Islet of Langerhans (tissue), 1 donor: ENCODE results near the gene TRPV5.

Experiments used
- FAIRE-seq: peaks from one replicate; lab custom pipeline; 2011; peaks lifted over from hg19 to GRCh38; lab: Jason Lieb, UNC

Gene TRPV5

DNA sequence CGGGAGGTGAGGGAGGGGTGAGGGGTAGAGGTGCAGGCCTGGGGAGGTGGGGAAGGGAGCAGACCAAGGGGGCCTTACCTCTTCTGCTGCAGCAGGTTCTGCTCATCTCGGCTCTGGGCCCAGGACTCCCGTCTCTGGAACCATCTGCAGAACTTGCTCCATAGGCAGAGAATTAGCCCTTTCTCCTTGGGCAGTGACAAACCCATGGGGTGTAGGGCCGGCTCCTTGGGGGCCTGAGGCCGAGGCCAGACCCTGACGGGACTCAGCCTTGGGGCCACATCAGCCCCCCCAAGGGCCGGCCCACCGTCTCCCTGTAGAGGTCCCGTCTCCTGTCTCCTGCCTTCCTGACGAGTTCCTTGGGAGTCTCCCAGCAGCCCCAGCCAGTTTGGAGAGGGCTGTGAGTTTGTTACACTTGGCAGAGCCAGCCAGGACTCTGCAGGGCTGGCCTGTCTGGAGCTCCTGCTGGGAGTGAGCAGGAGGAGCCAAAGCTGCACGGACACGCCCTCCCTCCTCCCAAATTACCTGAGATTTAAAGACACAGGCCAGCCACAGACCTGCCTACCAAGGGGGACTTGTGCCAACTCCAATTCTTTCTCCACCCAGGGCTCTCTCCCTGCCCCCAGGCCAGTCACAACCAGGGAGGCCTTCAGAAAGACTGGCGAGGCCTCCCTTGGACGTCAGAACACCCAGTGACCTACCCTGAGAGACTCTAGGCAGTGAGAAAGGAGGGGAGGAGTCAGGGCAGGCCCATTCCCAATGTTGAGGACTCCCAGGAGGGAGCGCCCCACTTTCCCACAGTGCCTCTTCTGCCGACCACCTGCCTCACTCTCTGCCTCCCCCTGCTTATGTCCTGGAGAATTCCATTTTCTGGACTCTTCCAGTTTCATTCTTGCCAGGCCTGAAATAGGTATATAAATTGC is 48.0 kb downstream of the TRPV5 start, which contains the start of gene TRPV6:
Gene TRPV6, minus strand, starts transcription at position 435 of the 920 bp plus-strand sequence.
- FAIRE-seq, result no peak

DNA sequence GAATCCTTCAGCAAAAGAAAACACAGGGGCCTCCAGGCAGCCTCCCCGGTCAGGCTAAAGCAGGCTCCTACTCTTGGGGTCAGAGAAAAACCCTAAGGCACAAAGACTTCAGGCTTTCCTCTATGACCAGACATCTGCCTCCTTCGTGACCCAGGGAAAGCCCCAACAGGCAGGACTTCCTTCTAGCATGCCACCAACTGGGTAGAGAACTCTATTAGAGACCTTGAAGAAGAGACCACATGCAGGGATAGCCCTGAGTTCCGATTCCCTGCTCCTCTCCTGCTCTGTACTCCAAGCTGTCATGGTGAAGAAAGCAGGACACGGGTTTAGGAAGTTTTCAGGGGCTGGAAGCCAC is 49.3 kb downstream of the TRPV5 start:
- FAIRE-seq, result no peak

DNA sequence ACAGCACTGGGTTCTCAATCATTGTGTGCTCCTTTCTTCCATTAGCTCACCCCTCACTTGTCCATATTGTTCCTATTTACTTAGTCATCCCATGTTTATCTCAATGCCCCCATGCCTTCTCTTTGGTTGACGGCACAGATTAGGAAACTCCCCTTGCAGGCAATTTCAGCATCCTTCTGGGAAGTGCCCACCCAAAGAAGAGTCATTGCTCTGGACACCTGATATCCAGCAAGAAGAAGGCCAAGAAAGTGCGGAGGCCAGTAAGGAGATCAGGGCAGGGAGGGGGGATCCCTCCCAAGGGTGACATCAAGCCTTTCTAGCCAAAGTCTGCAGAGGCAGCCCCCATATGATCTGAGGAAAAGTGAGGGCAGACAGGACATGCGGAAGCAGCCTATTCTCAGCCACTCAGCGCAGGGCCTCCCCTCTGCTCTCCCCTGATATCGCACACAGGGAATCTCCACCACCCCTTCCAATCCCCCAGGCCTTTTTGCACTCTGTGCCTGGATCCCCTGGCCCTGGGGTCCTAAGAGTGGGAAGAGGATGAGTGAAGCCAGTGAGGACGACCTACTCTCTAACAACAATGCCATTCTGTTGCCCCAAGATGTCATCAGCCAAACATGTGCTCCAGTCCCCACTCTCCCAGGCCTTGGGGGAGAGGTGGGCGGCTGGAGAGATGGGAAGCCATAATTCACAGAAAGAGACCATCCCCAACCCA is 49.8 kb downstream of the TRPV5 start:
- FAIRE-seq, result no peak

DNA sequence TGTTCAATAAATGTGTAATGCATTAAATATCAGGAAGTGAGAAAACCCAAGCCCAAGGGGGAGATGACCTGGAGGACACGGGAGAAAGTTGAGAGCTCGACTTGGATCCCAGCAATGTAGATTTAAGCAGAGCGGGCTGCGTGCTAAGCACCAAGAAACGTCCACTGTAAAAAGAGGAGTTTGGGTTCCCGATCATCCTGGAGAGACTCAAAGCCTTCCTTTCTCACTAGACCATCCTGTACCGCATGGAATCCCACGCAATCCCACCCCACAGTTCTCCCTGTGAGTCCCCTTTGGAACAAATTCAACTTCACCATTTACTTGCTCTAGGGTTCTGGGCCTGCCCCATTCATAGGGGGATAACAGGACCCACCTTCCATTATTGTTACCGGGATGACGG is 50.4 kb downstream of the TRPV5 start:
- no peak for FAIRE-seq

DNA sequence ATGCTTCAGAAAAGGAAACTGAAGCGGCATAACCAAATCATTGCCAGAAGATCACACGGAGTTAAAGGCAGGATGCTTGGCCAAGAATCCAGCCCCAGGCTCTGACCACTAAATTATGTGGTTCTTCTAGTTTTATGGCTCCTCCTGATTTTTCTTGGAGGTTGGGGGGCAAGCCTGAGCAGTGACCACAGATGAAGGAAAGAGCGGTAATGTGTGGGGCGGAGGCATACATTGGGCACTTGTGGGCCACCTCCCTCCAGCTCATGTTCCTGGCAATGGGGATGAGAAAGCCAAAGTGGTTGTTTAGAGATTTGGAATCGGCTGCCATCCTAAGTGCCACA is 51.2 kb downstream of the TRPV5 start:
- FAIRE-seq, result no peak

DNA sequence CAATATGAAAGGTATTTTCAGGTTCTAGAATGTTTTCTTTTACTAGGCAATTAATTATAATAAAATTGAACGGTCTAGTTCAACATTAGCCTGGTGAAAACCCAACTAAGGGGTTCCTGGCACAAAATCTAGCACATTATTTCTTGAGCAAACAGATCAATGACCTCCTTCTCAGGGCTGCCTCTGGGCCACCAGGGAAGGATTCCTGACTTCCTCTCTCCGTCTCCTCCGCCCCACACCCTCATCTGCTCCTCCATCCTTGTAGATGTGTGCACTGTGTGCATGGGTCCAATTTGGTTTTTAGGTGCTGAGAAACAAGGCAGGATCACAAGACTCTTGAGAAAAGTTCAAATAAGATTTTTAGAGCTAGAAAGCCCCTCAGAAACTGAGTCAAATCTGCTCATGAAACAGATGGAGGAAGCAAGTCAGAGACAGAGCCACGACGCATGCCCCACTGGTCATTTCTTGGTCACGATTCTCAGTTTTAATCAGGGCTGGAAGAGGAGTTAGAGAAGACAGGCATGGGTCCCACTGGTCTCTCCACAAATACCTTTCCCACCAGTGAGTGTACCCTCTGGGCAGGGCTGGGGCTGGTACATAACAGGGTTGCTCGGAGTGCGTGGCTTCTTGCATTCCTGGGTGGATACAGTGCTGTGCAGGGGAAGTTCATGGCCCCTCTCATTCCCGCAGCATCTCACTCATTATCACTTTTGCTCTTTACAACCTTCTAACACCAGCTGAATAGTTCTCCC is 51.8 kb downstream of the TRPV5 start:
- no peak for FAIRE-seq

DNA sequence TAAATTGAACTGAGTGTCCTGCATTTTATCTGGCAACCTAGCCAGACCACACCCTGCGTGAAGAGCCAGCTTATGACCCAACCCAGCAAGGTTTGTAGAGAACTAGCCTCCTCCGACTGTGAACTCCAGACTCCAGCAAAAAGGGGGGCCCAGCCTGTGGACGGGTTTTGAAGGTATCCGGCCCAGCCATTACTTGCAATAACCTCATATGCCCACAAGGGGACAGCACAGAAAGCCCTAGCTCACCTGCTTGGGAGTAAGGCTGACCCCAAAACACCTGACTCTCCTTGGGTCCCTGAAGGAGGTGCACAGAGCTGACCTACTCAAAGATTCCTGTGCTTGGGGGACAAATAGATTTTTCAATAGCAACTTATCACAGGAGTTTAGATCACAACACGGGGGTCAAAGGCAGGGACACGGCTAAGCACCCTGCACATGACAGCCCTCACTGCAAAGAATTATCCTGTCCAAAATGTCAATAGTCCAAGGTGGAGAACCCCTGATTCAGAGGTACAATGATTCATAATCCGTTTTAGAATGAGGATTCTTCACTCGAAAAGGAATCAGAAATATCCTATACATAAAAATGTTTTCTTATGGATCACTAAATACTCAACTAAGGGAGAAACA is 52.6 kb downstream of the TRPV5 start:
- no peak for FAIRE-seq

DNA sequence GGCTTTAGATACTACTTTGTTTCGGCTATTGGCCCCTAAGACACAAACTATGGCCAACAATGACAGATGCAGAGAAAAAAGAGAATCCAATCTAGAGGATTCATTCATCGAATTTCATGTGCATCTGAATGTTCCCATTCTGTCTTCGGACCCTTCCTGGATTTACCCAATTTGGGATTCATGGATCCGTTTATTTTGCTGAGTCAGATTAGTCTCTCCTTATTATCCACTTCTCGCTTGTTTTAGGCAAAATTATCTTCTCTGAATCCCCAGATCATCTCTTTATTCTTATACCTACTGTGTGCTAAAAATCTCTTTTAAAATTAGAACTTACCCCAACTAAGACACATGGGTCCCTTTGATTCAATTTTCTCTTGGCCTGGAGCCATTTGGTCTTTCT is 54.5 kb downstream of the TRPV5 start:
- FAIRE-seq, result no peak

DNA sequence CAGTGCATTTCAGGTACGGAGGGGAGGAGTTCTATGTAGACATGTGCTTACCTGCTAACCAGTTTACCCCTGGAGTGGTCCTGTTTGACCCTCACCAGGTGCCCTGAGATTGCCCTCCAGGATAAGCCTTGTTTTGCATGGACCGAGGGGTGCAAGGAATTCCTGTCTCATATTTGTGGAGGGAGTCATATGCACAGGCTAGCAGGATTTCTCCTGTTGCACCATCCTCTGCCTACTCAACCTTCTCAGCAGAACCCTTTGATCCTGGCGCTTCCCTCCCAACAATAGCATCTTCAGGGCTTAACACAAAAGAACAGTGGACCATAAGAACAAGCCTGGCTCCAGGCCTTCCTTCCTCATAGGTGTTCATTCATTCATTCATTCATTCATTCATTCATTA is 55.2 kb downstream of the TRPV5 start:
- FAIRE-seq, result no peak

DNA sequence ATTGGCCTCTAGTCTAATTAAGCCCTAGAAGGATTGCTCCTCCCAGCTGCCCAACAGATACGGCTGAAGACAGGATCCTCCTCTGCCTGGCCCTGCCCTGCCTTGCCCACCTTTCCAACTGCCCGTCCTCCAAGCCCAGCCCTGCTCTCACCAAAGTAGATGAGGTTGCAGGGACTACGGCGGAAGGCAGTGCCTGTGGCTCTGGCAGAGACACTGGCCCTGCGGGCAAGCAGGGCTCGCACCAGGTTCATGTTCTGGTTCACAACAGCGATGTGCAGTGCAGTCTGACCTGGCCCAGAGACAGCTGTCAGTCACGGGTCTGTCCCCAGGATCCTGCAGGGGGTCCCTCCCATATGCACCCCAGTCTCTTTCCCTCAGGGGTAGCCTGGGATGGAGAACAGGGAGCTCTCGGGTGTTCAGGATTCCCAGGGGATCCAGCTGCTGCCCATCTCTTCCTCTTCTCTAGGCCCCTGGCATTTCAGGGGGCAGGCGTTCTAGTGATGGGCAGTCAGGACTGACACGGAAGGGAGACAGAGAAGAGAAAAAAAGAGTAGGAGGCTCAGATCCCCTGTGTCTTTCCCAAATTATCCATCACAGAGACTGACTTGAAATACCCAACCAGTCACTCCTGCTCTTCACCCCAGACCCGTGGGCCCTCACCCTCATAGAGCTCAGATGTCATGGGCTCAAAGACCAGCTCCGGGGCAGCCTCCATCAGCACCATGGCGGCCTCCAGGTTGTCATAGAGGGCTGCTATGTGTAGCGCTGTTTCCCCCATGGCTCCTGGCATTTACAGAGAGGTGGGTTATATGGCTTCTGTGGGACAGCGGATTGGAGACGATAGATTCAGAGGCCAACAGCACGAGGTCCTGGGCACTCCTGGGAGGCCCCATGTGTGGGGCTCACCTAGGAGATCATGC is 56.3 kb downstream of the TRPV5 start:
- FAIRE-seq, result no peak

DNA sequence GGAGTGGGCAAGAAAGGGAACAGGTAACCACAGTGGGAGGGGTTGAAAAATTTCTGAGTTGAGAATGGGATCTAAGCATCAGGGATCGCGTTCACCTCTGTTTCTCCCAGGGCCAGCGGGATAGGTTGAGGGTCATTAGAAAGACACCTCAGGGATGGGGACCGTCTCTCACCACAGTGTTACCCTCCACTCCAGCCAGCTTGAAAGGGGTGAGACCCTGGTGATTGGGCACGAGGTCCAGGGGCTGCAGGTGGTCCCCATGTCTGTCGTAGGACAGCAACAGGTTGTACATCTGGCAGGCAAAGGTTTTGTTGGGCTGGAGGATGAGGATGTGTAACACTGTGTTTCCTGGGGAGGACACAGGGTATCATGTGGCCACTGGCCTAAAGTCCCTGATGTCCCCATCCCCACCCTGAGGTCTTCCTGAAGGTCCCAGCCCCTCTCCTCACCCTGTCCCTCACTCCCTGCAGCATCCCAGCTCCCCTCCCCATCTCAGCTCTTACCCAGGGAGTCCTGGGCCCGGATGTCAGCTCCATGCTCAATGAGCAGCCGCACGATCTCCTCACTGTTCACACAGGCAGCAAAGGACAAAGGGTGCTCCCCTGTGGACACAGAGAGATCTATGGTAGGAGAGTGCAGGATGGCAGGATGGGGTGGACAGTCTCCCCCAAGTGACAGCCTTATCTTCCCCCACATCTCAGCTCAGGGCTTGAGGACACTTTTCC is 57.1 kb downstream of the TRPV5 start:
- no peak for FAIRE-seq

DNA sequence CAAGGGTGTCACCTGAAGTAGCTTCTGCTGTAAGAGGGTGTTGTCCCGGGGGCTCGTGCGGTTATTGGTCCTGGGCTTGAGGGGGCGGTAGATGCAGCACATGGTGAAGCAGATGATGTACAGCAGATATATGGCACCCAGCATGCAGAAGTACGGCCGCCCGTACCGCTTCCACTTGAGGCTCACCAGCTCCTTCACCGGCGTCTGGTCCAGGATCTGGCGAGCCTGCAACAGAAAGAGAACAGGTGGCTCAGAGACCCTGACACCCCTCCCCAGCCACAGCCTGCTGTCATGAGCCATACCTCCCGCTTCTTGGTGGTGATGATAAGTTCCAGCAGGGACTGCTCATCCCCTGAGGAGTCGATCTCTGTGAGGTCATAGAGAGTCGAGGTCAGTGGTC is 58.1 kb downstream of the TRPV5 start:
- FAIRE-seq, result no peak

DNA sequence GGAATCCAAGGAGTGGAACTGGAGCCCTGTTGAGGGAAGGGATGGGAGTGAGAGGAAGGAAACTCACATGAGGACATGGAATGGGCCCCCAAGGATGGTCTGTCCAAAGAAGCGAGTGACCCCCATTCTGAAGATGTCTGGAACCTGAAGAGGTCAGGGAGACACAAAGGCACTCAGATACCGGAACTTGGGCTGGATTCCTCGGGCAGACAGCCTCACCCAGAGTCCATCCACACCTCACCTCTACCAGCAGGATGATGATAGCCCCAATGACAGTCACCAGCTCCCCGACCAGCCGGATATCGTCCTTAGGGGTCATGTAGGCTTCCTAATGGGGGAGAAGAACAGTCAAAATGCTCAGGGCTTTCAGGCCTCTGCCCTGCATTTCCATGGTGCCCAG is 58.7 kb downstream of the TRPV5 start:
- no peak for FAIRE-seq

DNA sequence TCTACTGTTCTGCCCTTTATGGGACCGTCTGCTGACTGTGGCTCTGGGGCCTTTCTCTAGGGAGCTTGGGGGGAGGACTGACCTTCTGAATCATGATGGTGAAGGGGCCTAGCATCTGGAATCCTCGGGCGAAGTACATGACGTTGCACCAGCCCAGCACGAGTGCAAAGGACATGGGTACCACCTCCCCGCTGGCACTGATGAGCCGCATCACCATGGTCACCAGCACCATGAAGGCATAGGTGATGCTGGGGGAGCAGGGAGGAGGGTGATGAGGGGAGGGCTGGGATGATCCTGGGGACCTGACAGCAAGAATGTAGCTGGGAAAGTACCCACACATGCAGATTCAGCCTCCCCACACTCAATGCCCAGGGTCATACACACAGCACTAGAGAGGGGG is 59.1 kb downstream of the TRPV5 start:
- FAIRE-seq, result no peak

DNA sequence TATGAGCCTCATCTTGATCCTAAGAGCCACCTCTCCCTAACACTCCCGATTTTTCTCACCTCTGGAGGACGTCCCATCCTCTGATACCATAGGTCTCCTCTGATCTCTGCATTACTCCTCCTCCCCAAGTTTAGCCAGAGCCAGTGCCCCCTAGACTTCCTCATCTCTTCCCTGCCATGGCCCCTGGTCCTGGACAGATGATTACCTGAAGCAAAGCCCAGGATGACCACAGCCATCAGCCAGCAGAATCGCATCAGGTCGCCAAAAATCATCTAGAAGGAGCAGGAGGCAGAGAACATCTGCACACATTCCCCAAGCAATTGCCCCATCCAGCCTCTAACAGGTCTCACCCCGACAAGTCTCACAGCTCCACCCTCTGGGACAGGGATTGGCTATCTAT is 59.7 kb downstream of the TRPV5 start:
- FAIRE-seq, result no peak

DNA sequence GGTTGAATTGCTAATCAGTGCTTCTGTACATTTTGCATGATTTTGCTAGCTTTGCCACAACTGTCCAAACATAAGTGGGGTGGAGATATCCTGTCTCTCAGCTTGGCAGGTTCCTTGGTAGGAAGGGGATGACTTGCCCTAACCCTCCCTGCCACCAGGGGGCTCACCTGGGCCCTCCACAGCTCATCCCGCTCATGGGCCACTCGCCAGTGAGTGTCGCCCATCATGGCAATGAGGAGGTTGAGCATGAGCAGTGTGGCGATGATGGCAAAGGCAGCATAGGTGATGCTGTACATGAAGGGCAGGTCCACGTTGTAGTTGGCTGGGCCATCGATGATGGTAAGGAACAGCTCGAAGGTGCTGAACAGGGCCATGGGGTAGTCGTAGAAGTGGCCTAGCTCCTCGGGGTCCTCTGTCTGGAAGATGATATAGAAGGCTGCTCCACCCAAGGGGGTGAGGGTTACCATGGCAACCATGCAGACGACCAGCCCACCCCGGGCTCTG is 60.2 kb downstream of the TRPV5 start:
- FAIRE-seq, result no peak

DNA sequence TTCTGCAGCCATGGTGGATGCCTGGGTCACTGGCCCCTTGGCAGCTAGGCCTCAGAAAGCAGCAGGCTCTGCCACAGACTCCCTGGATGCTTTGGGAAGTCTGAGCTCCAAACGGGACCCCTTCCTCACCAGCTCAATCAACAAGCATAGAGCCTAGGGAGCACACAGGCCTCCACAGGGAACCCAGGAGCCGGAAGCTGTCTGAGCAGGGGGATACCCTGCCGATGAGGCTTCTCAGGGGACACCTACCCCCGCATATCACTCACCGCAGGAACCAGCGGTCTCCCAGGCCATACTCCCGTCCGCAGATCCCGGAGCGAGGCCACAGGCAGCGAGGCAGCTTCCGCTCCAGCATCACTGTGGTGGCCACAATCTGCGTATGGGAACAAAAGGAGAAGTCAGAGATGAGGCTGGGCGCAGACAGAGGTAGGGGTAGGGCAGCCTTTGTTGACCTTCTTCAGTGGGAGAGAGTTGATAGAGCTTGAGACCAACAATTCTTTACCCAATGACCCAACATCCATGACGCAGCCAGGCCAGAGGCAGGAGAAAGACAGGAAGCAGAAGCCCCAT is 61.4 kb downstream of the TRPV5 start:
- no peak for FAIRE-seq

DNA sequence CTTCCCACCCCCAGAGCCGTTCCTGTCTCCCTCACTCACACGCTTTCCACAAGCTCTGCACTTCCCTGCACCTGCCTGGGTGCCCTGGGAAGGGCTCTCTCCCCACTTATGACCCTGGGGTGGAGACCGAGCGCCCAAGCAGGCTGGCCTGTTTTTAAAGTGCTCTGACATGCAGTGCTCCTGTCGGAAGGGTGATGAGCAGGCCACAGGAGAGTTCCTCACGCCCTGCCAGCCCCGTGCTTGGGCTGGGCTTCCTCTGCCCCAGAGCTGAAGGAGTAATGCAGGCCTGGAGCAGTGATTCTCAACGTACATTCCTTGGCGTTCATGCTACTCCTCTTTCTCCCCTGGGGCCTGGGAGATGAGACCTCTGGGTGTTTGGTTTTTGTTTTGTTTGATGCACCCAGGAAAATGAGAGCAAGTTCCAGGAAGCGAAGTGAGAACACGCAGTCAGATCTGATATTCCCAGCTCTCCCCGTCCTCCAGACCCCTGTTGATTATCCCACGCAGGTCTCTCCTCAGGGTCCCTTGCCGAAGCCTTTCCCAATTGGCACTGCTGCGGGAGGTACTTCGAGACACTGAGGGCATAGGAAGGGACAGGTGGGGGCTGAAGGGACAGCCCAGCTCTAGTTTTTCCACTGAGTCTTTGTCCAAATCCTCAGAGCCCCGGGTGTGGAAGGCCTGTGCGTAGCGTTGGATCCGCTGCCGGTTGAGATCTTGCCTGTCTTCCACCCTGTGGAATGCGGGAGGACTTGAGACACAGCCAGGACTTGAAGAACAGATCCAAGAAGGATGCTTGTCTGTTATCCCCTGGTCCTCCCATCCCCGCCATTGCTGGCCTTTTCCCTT is 62.1 kb downstream of the TRPV5 start:
- no peak for FAIRE-seq

DNA sequence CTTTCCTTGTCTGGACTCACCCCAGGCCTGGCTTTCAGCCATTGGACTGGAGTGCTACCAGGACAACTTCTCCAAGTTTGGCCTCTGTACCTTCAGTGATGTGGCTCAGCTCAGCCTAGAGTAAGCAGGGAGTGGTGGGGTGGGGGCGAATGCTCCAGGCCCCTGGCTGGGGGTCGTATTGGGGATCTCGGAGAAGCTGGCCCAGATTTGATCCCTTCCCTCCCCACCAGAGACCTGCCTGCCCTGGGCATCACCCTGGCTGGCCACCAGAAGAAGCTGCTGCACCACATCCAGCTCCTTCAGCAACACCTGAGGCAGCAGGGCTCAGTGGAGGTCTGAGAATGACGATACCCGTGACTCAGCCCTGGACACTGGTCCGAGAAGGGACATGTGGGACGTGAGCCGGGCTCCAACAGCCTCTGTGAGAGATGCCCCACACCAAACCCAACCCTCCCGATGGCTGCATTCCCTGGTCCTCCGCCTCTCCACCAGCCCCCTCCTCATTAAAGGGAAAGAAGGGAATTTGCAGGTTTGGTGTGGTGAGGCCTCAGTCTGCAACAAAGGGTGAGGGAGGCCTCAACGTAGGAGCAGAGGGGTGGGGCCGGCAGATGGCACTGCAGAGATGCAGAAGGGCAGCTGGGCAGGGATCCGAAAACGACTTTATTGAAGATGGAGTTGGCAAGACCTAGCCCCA is 62.8 kb downstream of the TRPV5 start:
- no peak for FAIRE-seq
